GM12878 (cell line): Measurements from ENCODE around the gene SERPING1. TPM values are rescaled to one million over a fixed set of nuclear protein-coding genes. Genes with fewer than 3 reads are reported as not detected.

Source experiments
- CREB1 ChIP-seq: IDR thresholded peaks from 2 replicates; pipeline ENCODE4 v1.6.1; 2012; ENCODE audit warnings: low read depth, mild to moderate bottlenecking, inconsistent platforms
- EGR1 ChIP-seq, 2 experiments: IDR thresholded peaks; 1 replicate in 1 of 2; 2 replicates in 1 of 2; pipeline ENCODE4 v1.6.1; 2011 to 2012; ENCODE audit warnings: low read depth in 2 of 2, low read length in 2 of 2, borderline replicate concordance in 1 of 2, mild to moderate bottlenecking in 1 of 2, moderate library complexity in 1 of 2
- FOXK2 ChIP-seq: fragments of 450-650 bp; IDR thresholded peaks from 2 replicates; pipeline ENCODE4 v1.6.1; 2017; ENCODE audit warnings: mild to moderate bottlenecking, moderate library complexity
- NR2C2 ChIP-seq: IDR thresholded peaks from 2 replicates; pipeline ENCODE4 v1.6.1; 2011; ENCODE audit warnings: borderline replicate concordance, low read depth; ENCODE audit not compliant: control insufficient read depth, insufficient read length
- RAD51 ChIP-seq: fragments of 450-650 bp; IDR thresholded peaks from 2 replicates; pipeline ENCODE4 v1.6.1; 2016; ENCODE audit warnings: moderate library complexity, mild to moderate bottlenecking, inconsistent platforms
- WRNIP1 ChIP-seq: IDR thresholded peaks from 2 replicates; pipeline ENCODE4 v1.6.1; 2011; ENCODE audit warnings: low read depth, low read length, improper control_type of control experiment, borderline replicate concordance
- polyA plus RNA-seq, 11 experiments: library from polyadenylated mRNA; depleted of rRNA in 4 of 11; unstranded in 6 of 11; stranded (reverse) in 5 of 11; fragments of >200 nt; fragmentation: Nextera tagmentation in 4 of 11; fragmentation: Illumina TruSeq in 1 of 11; extraction: Ambion mirVana in 4 of 11; extraction: Trizol in 1 of 11; gene quantifications; 1 replicate in 1 of 11; 2 replicates in 10 of 11; pipeline versions ENCODE4 v1.2.1 to v1.2.3, GENCODE V29; 2011 to 2016; ENCODE audit warnings: inconsistent platforms in 2 of 11, missing spikeins in 2 of 11, low read depth in 1 of 11
- total RNA-seq, 4 experiments: library from RNA; depleted of rRNA in 3 of 4; stranded (reverse); fragments of >200 nt in 3 of 4; fragmentation: Illumina TruSeq in 1 of 4; extraction: Trizol in 1 of 4; gene quantifications; 2 replicates each; pipeline versions ENCODE4 v1.2.1 to v1.2.3, GENCODE V29; 2013 to 2021
- TF ChIP-seq, protein P1 (sequence below): fragments of 450-650 bp; IDR thresholded peaks from 2 replicates; pipeline ENCODE4 v1.6.1; 2017; ENCODE audit warnings: mild to moderate bottlenecking, moderate library complexity
- TF ChIP-seq, protein P2 (sequence below): fragments of 450-650 bp; IDR thresholded peaks from 2 replicates; pipeline ENCODE4 v1.6.1; 2018; ENCODE audit warnings: mild to moderate bottlenecking, low read depth, moderate library complexity; ENCODE audit not compliant: partially characterized antibody
- TF ChIP-seq, protein P3 (sequence below): IDR thresholded peaks from 2 replicates; pipeline ENCODE4 v1.6.1; 2012; ENCODE audit warnings: mild to moderate bottlenecking, low read depth, low read length
- TF ChIP-seq, protein P4 (sequence below): IDR thresholded peaks from 2 replicates; pipeline ENCODE4 v1.6.1; 2012; ENCODE audit warnings: improper control_type of control experiment, low read depth, low read length; ENCODE audit not compliant: insufficient replicate concordance

Gene SERPING1
- total and polyA plus RNA-seq, 10 of the 15 experiments (the other 5 are each of a cell fraction or from before 2014, with no cell fraction given), result 0.24 to 1.4 TPM; not detected in 8

GRCh38 chr11:57620467-57620866 is 23.0 kb downstream of the SERPING1 start (continued):
- TF ChIP-seq, protein P1, sequence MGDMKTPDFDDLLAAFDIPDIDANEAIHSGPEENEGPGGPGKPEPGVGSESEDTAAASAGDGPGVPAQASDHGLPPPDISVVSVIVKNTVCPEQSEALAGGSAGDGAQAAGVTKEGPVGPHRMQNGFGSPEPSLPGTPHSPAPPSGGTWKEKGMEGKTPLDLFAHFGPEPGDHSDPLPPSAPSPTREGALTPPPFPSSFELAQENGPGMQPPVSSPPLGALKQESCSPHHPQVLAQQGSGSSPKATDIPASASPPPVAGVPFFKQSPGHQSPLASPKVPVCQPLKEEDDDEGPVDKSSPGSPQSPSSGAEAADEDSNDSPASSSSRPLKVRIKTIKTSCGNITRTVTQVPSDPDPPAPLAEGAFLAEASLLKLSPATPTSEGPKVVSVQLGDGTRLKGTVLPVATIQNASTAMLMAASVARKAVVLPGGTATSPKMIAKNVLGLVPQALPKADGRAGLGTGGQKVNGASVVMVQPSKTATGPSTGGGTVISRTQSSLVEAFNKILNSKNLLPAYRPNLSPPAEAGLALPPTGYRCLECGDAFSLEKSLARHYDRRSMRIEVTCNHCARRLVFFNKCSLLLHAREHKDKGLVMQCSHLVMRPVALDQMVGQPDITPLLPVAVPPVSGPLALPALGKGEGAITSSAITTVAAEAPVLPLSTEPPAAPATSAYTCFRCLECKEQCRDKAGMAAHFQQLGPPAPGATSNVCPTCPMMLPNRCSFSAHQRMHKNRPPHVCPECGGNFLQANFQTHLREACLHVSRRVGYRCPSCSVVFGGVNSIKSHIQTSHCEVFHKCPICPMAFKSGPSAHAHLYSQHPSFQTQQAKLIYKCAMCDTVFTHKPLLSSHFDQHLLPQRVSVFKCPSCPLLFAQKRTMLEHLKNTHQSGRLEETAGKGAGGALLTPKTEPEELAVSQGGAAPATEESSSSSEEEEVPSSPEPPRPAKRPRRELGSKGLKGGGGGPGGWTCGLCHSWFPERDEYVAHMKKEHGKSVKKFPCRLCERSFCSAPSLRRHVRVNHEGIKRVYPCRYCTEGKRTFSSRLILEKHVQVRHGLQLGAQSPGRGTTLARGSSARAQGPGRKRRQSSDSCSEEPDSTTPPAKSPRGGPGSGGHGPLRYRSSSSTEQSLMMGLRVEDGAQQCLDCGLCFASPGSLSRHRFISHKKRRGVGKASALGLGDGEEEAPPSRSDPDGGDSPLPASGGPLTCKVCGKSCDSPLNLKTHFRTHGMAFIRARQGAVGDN, result no peak
- TF ChIP-seq EGR1 (IDR thresholded peaks at IDR 0.05; ENCODE audit: borderline replicate concordance in 1 of 2, low read depth in 2 of 2, low read length in 2 of 2) (no peak), RAD51 (no peak), WRNIP1 (no peak), CREB1 (no peak), FOXK2 (no peak), NR2C2 (no peak)
- TF ChIP-seq, protein P2, sequence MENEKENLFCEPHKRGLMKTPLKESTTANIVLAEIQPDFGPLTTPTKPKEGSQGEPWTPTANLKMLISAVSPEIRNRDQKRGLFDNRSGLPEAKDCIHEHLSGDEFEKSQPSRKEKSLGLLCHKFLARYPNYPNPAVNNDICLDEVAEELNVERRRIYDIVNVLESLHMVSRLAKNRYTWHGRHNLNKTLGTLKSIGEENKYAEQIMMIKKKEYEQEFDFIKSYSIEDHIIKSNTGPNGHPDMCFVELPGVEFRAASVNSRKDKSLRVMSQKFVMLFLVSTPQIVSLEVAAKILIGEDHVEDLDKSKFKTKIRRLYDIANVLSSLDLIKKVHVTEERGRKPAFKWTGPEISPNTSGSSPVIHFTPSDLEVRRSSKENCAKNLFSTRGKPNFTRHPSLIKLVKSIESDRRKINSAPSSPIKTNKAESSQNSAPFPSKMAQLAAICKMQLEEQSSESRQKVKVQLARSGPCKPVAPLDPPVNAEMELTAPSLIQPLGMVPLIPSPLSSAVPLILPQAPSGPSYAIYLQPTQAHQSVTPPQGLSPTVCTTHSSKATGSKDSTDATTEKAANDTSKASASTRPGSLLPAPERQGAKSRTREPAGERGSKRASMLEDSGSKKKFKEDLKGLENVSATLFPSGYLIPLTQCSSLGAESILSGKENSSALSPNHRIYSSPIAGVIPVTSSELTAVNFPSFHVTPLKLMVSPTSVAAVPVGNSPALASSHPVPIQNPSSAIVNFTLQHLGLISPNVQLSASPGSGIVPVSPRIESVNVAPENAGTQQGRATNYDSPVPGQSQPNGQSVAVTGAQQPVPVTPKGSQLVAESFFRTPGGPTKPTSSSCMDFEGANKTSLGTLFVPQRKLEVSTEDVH, result no peak
- TF ChIP-seq, protein P3, sequence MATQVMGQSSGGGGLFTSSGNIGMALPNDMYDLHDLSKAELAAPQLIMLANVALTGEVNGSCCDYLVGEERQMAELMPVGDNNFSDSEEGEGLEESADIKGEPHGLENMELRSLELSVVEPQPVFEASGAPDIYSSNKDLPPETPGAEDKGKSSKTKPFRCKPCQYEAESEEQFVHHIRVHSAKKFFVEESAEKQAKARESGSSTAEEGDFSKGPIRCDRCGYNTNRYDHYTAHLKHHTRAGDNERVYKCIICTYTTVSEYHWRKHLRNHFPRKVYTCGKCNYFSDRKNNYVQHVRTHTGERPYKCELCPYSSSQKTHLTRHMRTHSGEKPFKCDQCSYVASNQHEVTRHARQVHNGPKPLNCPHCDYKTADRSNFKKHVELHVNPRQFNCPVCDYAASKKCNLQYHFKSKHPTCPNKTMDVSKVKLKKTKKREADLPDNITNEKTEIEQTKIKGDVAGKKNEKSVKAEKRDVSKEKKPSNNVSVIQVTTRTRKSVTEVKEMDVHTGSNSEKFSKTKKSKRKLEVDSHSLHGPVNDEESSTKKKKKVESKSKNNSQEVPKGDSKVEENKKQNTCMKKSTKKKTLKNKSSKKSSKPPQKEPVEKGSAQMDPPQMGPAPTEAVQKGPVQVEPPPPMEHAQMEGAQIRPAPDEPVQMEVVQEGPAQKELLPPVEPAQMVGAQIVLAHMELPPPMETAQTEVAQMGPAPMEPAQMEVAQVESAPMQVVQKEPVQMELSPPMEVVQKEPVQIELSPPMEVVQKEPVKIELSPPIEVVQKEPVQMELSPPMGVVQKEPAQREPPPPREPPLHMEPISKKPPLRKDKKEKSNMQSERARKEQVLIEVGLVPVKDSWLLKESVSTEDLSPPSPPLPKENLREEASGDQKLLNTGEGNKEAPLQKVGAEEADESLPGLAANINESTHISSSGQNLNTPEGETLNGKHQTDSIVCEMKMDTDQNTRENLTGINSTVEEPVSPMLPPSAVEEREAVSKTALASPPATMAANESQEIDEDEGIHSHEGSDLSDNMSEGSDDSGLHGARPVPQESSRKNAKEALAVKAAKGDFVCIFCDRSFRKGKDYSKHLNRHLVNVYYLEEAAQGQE, result no peak
- TF ChIP-seq, protein P4, sequence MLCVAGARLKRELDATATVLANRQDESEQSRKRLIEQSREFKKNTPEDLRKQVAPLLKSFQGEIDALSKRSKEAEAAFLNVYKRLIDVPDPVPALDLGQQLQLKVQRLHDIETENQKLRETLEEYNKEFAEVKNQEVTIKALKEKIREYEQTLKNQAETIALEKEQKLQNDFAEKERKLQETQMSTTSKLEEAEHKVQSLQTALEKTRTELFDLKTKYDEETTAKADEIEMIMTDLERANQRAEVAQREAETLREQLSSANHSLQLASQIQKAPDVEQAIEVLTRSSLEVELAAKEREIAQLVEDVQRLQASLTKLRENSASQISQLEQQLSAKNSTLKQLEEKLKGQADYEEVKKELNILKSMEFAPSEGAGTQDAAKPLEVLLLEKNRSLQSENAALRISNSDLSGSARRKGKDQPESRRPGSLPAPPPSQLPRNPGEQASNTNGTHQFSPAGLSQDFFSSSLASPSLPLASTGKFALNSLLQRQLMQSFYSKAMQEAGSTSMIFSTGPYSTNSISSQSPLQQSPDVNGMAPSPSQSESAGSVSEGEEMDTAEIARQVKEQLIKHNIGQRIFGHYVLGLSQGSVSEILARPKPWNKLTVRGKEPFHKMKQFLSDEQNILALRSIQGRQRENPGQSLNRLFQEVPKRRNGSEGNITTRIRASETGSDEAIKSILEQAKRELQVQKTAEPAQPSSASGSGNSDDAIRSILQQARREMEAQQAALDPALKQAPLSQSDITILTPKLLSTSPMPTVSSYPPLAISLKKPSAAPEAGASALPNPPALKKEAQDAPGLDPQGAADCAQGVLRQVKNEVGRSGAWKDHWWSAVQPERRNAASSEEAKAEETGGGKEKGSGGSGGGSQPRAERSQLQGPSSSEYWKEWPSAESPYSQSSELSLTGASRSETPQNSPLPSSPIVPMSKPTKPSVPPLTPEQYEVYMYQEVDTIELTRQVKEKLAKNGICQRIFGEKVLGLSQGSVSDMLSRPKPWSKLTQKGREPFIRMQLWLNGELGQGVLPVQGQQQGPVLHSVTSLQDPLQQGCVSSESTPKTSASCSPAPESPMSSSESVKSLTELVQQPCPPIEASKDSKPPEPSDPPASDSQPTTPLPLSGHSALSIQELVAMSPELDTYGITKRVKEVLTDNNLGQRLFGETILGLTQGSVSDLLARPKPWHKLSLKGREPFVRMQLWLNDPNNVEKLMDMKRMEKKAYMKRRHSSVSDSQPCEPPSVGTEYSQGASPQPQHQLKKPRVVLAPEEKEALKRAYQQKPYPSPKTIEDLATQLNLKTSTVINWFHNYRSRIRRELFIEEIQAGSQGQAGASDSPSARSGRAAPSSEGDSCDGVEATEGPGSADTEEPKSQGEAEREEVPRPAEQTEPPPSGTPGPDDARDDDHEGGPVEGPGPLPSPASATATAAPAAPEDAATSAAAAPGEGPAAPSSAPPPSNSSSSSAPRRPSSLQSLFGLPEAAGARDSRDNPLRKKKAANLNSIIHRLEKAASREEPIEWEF, result no peak
- TF ChIP-seq, all 136 proteins: peak for 0
